ENCODE results near the gene ALKBH6. TPM values are rescaled to one million over a fixed set of nuclear protein-coding genes. Genes with fewer than 3 reads are reported as not detected.

The ALKBH6 gene
- total RNA-seq, 1 donor from 2014 or later, result 17.9 TPM

DNA sequence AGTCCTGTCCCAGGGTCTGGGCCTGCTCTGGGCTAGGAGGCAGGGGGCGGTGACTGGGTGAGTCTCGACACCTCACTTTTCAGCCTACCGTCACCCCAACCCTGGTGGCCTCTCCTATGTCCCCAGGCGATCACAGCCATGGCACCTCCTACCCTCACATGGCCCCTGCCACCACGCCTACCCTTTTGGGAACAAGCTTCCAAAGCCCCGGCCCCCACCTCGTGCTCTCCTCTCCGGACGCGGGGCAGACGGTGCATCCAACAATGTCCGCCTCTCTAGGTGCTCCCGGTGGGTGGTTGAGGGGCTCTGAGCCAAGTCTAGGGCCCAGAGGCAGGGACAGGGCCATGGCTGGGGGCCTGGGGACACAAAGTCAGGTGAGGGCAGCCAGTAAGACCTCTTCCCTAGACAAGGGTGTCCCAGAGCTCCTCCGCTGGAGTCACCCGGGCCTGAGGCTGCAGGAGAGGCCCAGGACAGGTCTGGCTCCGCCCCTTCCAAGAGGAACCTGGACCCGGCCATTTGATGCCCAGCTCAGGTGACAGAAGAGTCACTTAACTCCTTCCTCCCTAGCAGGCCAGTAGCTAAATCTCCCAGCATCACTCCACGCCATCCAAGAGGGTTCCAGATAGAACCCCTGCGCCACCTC lies 5.6 kb downstream of the ALKBH6 start, which contains the start of gene SYNE4:
Gene SYNE4 (minus strand): TSS at position 478 of the 643 bp plus-strand sequence. CDS start 132 bp downstream, at position 346.
- Mint-ChIP-seq H3K4me3 (ENCODE audit: unreplicated experiment) (peak within 1 kb of the TSS; percentile 69), H3K4me1 (ENCODE audit: low read depth) (peaks cover 18% of the 10 kb centered on the region), H3K27me3 (ENCODE audit: low read depth) (no peaks in the 10 kb centered on the region), H3K27ac (ENCODE audit: unreplicated experiment) (peak within 1 kb of the TSS; percentile 22), H3K9me3 (ENCODE audit: low read depth) (no peaks in the 10 kb centered on the region), H3K36me3 (ENCODE audit: low read depth) (no peaks in the 10 kb centered on the region)
- no peak for DNase-seq (ENCODE audit: low spot score)
- TF ChIP-seq, protein P1, sequence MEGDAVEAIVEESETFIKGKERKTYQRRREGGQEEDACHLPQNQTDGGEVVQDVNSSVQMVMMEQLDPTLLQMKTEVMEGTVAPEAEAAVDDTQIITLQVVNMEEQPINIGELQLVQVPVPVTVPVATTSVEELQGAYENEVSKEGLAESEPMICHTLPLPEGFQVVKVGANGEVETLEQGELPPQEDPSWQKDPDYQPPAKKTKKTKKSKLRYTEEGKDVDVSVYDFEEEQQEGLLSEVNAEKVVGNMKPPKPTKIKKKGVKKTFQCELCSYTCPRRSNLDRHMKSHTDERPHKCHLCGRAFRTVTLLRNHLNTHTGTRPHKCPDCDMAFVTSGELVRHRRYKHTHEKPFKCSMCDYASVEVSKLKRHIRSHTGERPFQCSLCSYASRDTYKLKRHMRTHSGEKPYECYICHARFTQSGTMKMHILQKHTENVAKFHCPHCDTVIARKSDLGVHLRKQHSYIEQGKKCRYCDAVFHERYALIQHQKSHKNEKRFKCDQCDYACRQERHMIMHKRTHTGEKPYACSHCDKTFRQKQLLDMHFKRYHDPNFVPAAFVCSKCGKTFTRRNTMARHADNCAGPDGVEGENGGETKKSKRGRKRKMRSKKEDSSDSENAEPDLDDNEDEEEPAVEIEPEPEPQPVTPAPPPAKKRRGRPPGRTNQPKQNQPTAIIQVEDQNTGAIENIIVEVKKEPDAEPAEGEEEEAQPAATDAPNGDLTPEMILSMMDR (IDR thresholded peaks at IDR 0.05), result no peak

GRCh38 chr19:36006955-36007354 lies 7.1 kb downstream of the ALKBH6 start:
- TF ChIP-seq, protein P1 (IDR thresholded peaks at IDR 0.05), result no peak
- Mint-ChIP-seq H3K4me3 (ENCODE audit: unreplicated experiment) (no peak overlapping the region), H3K36me3 (ENCODE audit: low read depth) (no peaks in the 10 kb centered on the region), H3K27ac (ENCODE audit: unreplicated experiment) (no peak overlapping the region), H3K9me3 (ENCODE audit: low read depth) (no peaks in the 10 kb centered on the region), H3K4me1 (ENCODE audit: low read depth) (peaks cover 14% of the 10 kb centered on the region), H3K27me3 (ENCODE audit: low read depth) (no peaks in the 10 kb centered on the region)
- no peak for DNase-seq (ENCODE audit: low spot score)

- TF ChIP-seq, protein P1 (IDR thresholded peaks at IDR 0.05), result no peak
- Mint-ChIP-seq H3K27me3 (ENCODE audit: low read depth) (no peaks in the 10 kb centered on the region), H3K9me3 (ENCODE audit: low read depth) (no peaks in the 10 kb centered on the region), H3K36me3 (ENCODE audit: low read depth) (no peaks in the 10 kb centered on the region), H3K4me3 (ENCODE audit: unreplicated experiment) (no peak overlapping the region), H3K27ac (ENCODE audit: unreplicated experiment) (no peak overlapping the region), H3K4me1 (ENCODE audit: low read depth) (peaks cover 3% of the 10 kb centered on the region)
- DNase-seq (ENCODE audit: low spot score), result no peak
Observed at GRCh38 chr19:36003284-36003683, 10.7 kb downstream of the ALKBH6 start.

DNA sequence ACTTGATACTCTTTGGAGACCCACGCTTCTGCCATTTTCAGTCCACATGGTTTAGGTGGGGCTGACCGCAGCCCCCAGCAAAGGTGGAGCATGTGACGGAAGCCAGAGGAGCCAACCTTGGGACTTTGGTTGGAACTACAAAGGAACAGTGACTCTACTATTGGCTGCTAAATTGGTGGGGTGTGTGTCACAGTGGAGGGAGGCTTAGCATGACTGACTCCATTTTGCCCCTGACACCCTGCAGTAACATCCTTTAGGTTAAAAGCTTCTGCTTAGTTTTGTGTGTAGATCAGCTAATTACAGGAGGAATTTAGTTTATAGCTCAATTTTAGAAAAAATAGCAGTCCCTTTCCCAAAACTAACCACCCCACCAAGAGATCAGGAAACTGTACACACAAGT lies 12.4 kb downstream of the ALKBH6 start:
- peaks cover 14% of the 10 kb centered on the region for H3K4me1 Mint-ChIP-seq (ENCODE audit: low read depth)
- TF ChIP-seq, protein P1 (IDR thresholded peaks at IDR 0.05), result no peak
- H3K9me3 Mint-ChIP-seq (ENCODE audit: low read depth), result no peaks in the 10 kb centered on the region
- H3K27me3 Mint-ChIP-seq (ENCODE audit: low read depth), result no peaks in the 10 kb centered on the region
- peaks cover 3% of the 10 kb centered on the region for H3K36me3 Mint-ChIP-seq (ENCODE audit: low read depth)
- no peak overlapping the region for H3K4me3 Mint-ChIP-seq (ENCODE audit: unreplicated experiment)
- H3K27ac Mint-ChIP-seq (ENCODE audit: unreplicated experiment), result no peak overlapping the region
- no peak for DNase-seq (ENCODE audit: low spot score)

DNA sequence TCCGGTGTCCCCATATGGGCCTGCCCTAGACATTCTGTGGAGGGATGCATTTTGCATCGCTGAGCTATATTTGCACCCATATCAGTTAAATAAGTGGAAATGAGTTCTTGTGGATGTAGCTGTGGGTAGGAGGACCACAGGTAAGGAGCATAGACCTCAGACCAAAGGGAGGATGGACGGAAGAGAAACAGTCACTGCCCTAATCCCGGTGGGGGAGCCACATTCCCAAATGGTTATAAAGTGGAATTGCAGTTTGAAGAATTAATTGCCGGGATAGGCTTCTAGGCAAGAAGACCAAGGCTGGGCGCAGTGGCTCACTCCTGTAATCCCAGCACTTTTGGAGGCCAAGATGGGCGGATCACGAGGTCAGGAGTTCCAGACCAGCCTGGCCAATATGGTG lies 17.2 kb downstream of the ALKBH6 start:
- Mint-ChIP-seq H3K4me3 (ENCODE audit: unreplicated experiment) (peak overlapping the region; percentile 86), H3K27me3 (ENCODE audit: low read depth) (no peaks in the 10 kb centered on the region), H3K27ac (ENCODE audit: unreplicated experiment) (no peak overlapping the region), H3K9me3 (ENCODE audit: low read depth) (no peaks in the 10 kb centered on the region), H3K36me3 (ENCODE audit: low read depth) (peaks cover 3% of the 10 kb centered on the region), H3K4me1 (ENCODE audit: low read depth) (peaks cover 27% of the 10 kb centered on the region)
- no peak for DNase-seq (ENCODE audit: low spot score)
- TF ChIP-seq, protein P1 (IDR thresholded peaks at IDR 0.05), result no peak
